ENCODE data around the gene WNT3A.

WNT3A gene

DNA sequence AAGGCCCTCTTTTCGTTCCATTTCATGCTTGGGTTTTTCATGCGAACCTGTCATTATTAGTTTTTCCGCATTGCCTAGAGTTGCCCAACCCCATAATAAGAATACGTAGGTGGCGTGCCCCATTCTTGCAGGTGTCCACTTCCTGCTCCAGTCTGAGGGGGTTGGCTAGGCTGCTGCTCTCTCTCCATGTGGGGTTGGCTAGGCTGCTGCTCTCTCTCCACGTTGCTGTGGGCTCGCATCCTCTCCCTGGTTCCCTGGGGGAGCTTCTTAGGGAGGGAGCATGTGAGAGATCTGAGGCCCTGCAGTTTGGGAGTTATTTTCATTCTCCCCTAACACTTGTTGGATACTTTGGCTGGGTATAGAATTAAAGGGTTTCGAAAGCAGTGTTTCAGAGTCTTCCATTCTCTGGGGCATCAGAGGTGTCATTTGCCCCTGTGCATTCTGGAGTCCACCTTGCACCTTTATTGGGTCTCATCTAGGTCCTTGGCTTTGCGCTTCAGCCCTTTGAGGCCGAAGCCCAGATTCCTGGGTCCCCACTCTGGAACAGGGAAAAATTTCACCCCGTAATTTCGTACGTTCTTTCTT is 87.7 kb downstream of the WNT3A start (continued):
- TF ChIP-seq, protein P1, sequence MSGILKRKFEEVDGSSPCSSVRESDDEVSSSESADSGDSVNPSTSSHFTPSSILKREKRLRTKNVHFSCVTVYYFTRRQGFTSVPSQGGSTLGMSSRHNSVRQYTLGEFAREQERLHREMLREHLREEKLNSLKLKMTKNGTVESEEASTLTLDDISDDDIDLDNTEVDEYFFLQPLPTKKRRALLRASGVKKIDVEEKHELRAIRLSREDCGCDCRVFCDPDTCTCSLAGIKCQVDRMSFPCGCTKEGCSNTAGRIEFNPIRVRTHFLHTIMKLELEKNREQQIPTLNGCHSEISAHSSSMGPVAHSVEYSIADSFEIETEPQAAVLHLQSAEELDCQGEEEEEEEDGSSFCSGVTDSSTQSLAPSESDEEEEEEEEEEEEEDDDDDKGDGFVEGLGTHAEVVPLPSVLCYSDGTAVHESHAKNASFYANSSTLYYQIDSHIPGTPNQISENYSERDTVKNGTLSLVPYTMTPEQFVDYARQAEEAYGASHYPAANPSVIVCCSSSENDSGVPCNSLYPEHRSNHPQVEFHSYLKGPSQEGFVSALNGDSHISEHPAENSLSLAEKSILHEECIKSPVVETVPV (CRISPR knock-in tag; IDR thresholded peaks at IDR 0.05): no peak
- no peak for TF ChIP-seq SNAI2 (CRISPR knock-in tag; IDR thresholded peaks at IDR 0.05)

DNA sequence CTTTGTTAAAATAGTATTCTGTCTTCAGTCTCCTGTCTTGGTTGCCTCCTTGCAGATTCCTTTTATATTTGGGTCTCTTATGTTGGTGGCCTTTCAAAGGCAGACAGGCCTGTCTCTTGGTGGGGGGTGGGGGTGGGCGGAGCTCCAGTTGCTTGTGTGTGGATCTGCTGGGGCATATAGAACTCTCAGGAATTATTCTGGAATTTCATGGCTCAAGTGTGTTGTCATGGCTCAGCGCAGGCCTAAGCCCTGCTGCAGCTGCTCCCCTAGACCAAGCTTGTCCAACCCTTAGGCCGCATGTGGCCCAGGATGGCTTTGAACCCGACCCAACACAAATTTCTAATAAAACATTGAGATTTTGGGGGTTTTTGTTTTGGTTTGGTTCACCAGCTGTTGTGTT is 88.4 kb downstream of the WNT3A start:
- TF ChIP-seq ZNF70 (CRISPR knock-in tag; IDR thresholded peaks at IDR 0.05) (no peak), ZFP3 (CRISPR knock-in tag; IDR thresholded peaks at IDR 0.05) (no peak), PPARA (CRISPR knock-in tag; IDR thresholded peaks at IDR 0.05; ENCODE audit: borderline replicate concordance) (no peak), ZNF8 (CRISPR knock-in tag; IDR thresholded peaks at IDR 0.05) (no peak), OSR1 (CRISPR knock-in tag; IDR thresholded peaks at IDR 0.05) (no peak), ESRRG (CRISPR knock-in tag; IDR thresholded peaks at IDR 0.05) (no peak)
- no peak for ATAC-seq

DNA sequence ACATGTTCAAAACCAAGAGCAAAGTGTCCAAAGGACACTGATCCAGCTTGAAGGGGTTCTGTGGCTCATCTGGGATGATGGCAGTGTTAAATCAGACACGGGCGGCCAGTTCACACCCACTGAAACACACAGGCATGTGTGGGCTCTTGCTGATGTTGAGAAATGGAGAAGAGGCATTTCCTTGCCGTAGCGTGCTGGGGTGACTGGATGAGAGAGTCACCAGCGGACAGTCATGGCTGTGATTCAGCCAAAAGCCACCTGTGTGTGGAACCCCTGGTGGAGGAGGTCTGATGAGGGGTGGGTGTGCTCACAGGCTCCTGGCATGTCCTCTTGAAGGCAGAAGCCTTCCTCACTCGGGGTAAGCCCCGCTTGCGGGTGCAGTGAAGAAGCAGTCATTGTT is 89.1 kb downstream of the WNT3A start:
- no peak for TF ChIP-seq ZNF8 (CRISPR knock-in tag; IDR thresholded peaks at IDR 0.05)
- TF ChIP-seq, protein P2, sequence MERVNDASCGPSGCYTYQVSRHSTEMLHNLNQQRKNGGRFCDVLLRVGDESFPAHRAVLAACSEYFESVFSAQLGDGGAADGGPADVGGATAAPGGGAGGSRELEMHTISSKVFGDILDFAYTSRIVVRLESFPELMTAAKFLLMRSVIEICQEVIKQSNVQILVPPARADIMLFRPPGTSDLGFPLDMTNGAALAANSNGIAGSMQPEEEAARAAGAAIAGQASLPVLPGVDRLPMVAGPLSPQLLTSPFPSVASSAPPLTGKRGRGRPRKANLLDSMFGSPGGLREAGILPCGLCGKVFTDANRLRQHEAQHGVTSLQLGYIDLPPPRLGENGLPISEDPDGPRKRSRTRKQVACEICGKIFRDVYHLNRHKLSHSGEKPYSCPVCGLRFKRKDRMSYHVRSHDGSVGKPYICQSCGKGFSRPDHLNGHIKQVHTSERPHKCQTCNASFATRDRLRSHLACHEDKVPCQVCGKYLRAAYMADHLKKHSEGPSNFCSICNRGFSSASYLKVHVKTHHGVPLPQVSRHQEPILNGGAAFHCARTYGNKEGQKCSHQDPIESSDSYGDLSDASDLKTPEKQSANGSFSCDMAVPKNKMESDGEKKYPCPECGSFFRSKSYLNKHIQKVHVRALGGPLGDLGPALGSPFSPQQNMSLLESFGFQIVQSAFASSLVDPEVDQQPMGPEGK (CRISPR knock-in tag; IDR thresholded peaks at IDR 0.05; ENCODE audit: borderline replicate concordance): no peak
- no peak for TF ChIP-seq ZFP30 (CRISPR knock-in tag; IDR thresholded peaks at IDR 0.05)
- TF ChIP-seq GLIS3 (CRISPR knock-in tag; IDR thresholded peaks at IDR 0.05): no peak
- TF ChIP-seq, protein P3, sequence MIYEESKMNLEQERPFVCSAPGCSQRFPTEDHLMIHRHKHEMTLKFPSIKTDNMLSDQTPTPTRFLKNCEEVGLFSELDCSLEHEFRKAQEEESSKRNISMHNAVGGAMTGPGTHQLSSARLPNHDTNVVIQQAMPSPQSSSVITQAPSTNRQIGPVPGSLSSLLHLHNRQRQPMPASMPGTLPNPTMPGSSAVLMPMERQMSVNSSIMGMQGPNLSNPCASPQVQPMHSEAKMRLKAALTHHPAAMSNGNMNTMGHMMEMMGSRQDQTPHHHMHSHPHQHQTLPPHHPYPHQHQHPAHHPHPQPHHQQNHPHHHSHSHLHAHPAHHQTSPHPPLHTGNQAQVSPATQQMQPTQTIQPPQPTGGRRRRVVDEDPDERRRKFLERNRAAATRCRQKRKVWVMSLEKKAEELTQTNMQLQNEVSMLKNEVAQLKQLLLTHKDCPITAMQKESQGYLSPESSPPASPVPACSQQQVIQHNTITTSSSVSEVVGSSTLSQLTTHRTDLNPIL (CRISPR knock-in tag; IDR thresholded peaks at IDR 0.05; ENCODE audit: low read depth): no peak
- TF ChIP-seq TCF4 (CRISPR knock-in tag; IDR thresholded peaks at IDR 0.05; ENCODE audit: borderline replicate concordance): no peak
- TF ChIP-seq, protein P4, sequence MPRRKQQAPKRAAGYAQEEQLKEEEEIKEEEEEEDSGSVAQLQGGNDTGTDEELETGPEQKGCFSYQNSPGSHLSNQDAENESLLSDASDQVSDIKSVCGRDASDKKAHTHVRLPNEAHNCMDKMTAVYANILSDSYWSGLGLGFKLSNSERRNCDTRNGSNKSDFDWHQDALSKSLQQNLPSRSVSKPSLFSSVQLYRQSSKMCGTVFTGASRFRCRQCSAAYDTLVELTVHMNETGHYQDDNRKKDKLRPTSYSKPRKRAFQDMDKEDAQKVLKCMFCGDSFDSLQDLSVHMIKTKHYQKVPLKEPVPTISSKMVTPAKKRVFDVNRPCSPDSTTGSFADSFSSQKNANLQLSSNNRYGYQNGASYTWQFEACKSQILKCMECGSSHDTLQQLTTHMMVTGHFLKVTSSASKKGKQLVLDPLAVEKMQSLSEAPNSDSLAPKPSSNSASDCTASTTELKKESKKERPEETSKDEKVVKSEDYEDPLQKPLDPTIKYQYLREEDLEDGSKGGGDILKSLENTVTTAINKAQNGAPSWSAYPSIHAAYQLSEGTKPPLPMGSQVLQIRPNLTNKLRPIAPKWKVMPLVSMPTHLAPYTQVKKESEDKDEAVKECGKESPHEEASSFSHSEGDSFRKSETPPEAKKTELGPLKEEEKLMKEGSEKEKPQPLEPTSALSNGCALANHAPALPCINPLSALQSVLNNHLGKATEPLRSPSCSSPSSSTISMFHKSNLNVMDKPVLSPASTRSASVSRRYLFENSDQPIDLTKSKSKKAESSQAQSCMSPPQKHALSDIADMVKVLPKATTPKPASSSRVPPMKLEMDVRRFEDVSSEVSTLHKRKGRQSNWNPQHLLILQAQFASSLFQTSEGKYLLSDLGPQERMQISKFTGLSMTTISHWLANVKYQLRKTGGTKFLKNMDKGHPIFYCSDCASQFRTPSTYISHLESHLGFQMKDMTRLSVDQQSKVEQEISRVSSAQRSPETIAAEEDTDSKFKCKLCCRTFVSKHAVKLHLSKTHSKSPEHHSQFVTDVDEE (CRISPR knock-in tag; IDR thresholded peaks at IDR 0.05): no peak
- TF ChIP-seq, protein P5, sequence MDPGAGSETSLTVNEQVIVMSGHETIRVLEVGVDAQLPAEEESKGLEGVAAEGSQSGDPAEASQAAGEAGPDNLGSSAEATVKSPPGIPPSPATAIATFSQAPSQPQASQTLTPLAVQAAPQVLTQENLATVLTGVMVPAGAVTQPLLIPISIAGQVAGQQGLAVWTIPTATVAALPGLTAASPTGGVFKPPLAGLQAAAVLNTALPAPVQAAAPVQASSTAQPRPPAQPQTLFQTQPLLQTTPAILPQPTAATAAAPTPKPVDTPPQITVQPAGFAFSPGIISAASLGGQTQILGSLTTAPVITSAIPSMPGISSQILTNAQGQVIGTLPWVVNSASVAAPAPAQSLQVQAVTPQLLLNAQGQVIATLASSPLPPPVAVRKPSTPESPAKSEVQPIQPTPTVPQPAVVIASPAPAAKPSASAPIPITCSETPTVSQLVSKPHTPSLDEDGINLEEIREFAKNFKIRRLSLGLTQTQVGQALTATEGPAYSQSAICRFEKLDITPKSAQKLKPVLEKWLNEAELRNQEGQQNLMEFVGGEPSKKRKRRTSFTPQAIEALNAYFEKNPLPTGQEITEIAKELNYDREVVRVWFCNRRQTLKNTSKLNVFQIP (CRISPR knock-in tag; IDR thresholded peaks at IDR 0.05; ENCODE audit: borderline replicate concordance, low read depth): no peak
- no peak for TF ChIP-seq ISL1 (CRISPR knock-in tag; IDR thresholded peaks at IDR 0.05)
- TF ChIP-seq ZNF565 (CRISPR knock-in tag; conservative IDR thresholded peaks at IDR 0.05; ENCODE audit: low read depth): no peak
- TF ChIP-seq CSDC2 (CRISPR knock-in tag; IDR thresholded peaks at IDR 0.05): no peak
- TF ChIP-seq OSR1 (CRISPR knock-in tag; IDR thresholded peaks at IDR 0.05): no peak
- no peak for TF ChIP-seq ZC3H10 (CRISPR knock-in tag; IDR thresholded peaks at IDR 0.05)
- no peak for TF ChIP-seq SNAI2 (CRISPR knock-in tag; IDR thresholded peaks at IDR 0.05)
- TF ChIP-seq PPARA (CRISPR knock-in tag; IDR thresholded peaks at IDR 0.05; ENCODE audit: borderline replicate concordance): no peak
- no peak for TF ChIP-seq BACH2 (CRISPR knock-in tag; IDR thresholded peaks at IDR 0.05; ENCODE audit: borderline replicate concordance)
- TF ChIP-seq TOX (CRISPR knock-in tag; IDR thresholded peaks at IDR 0.05; ENCODE audit: borderline replicate concordance): no peak
- no peak for ATAC-seq
